Measurements from ENCODE around the gene PYGB.
A peak's percentile ranks its signal among the peaks of the same experiment; 100 is the strongest.
"Not testable (repeated sequence)": the region's sequence is repeated elsewhere in the genome, so short reads cannot be mapped to it uniquely, and the experiment has no call there.

Gene PYGB

GRCh38 chr20:25296094-25297093 lies 48.5 kb downstream of the PYGB start:
- DNase-seq, result no peak

- DNase-seq, result no peak
Observed at GRCh38 chr20:25297141-25297905, 49.4 kb downstream of the PYGB start.

GRCh38 chr20:25299806-25300205 lies 51.9 kb downstream of the PYGB start:
- peak; percentile 29 for DNase-seq

GRCh38 chr20:25300496-25301170 lies 52.7 kb downstream of the PYGB start:
- DNase-seq, result no peak

GRCh38 chr20:25301357-25301920 lies 53.6 kb downstream of the PYGB start:
- DNase-seq, result no peak

- no peak for DNase-seq
Observed at GRCh38 chr20:25302596-25302995, 54.7 kb downstream of the PYGB start.

- DNase-seq, result no peak
Observed at GRCh38 chr20:25303292-25304024, 55.6 kb downstream of the PYGB start.

- no peak for DNase-seq
Observed at GRCh38 chr20:25304025-25304549, 56.2 kb downstream of the PYGB start.

GRCh38 chr20:25306991-25307903 lies 59.4 kb downstream of the PYGB start:
- no peak for DNase-seq

GRCh38 chr20:25308083-25308491 lies 60.2 kb downstream of the PYGB start:
- DNase-seq, result no peak

- DNase-seq, result no peak
Observed at GRCh38 chr20:25308671-25309394, 60.9 kb downstream of the PYGB start.

- no peak for DNase-seq
Observed at GRCh38 chr20:25309395-25310267, 61.7 kb downstream of the PYGB start.

- DNase-seq, result no peak
Observed at GRCh38 chr20:25310268-25310920, 62.5 kb downstream of the PYGB start.

- no peak for DNase-seq
Observed at GRCh38 chr20:25310921-25311728, 63.2 kb downstream of the PYGB start.

GRCh38 chr20:25312716-25313115 lies 64.8 kb downstream of the PYGB start:
- DNase-seq, result not testable (repeated sequence)

- no peak for DNase-seq
Observed at GRCh38 chr20:25313593-25313992, 65.7 kb downstream of the PYGB start.
